GM06990 (cell line): Measurements from ENCODE around the gene SOX14.

Experiments
- DNase-seq: peaks from one replicate; pipeline ENCODE4 v3.0.0-alpha.2; 2011; ENCODE audit not compliant: insufficient read length; ENCODE audit errors: extremely low read depth
- H3K27me3 ChIP-seq: replicated peaks from 2 replicates; pipeline ENCODE4 v1.6.0; 2011; ENCODE audit warnings: low read length; ENCODE audit not compliant: control insufficient read depth, insufficient read depth
- H3K36me3 ChIP-seq: 2 replicates; pipeline ENCODE4 v1.5.1; 2011; ENCODE audit warnings: low read length; ENCODE audit not compliant: control insufficient read depth, insufficient read depth
- H3K4me3 ChIP-seq: replicated peaks from 2 replicates; pipeline ENCODE4 v1.5.1; 2011; ENCODE audit warnings: low read depth, mild to moderate bottlenecking, control low read depth, low read length
- TF ChIP-seq, protein P1 (sequence below): IDR thresholded peaks from 2 replicates; pipeline ENCODE4 v1.5.1; 2011; ENCODE audit warnings: low read length, control low read depth, mild to moderate bottlenecking, inconsistent platforms; ENCODE audit not compliant: insufficient read depth, poor library complexity, severe bottlenecking

SOX14 gene

DNA sequence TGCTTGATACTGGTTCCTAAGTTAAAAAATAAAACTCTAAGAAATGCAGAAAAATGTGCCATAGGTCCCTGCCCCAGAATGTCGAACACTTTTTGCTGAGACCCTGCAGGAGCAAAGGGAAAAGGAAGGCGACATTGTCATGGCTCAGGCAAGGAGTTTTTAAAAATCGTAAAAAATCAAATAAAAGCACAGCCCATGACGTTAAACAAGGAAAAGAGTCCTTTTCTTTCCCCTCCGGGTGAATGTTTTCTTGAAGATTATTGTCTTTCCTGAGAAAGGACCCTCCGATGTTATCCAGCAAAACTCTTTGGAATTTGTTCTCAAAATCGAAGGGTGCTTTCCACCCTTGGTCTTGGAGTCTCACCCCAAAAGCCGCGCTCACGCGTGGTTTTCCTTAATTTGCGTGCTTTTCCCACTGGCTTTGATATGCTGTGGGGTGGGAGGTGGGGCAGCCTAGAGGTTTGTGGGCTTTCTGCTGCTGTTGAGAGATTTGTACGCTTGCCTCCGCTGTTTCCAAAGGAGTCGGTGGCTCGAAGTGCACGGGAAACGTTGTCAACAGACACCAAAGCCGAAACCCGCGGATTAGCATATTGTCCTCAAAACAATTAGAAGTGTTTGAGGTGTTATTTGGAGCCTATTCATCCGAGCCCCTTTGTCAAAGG is 2.9 kb downstream of the SOX14 start:
- peaks cover 7% of the 10 kb centered on the region for H3K27me3 ChIP-seq
- H3K4me3 ChIP-seq, result no peak overlapping the region
- H3K36me3 ChIP-seq, result no peaks in the 10 kb centered on the region
- no peak for DNase-seq
- TF ChIP-seq, protein P1, sequence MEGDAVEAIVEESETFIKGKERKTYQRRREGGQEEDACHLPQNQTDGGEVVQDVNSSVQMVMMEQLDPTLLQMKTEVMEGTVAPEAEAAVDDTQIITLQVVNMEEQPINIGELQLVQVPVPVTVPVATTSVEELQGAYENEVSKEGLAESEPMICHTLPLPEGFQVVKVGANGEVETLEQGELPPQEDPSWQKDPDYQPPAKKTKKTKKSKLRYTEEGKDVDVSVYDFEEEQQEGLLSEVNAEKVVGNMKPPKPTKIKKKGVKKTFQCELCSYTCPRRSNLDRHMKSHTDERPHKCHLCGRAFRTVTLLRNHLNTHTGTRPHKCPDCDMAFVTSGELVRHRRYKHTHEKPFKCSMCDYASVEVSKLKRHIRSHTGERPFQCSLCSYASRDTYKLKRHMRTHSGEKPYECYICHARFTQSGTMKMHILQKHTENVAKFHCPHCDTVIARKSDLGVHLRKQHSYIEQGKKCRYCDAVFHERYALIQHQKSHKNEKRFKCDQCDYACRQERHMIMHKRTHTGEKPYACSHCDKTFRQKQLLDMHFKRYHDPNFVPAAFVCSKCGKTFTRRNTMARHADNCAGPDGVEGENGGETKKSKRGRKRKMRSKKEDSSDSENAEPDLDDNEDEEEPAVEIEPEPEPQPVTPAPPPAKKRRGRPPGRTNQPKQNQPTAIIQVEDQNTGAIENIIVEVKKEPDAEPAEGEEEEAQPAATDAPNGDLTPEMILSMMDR, result no peak

DNA sequence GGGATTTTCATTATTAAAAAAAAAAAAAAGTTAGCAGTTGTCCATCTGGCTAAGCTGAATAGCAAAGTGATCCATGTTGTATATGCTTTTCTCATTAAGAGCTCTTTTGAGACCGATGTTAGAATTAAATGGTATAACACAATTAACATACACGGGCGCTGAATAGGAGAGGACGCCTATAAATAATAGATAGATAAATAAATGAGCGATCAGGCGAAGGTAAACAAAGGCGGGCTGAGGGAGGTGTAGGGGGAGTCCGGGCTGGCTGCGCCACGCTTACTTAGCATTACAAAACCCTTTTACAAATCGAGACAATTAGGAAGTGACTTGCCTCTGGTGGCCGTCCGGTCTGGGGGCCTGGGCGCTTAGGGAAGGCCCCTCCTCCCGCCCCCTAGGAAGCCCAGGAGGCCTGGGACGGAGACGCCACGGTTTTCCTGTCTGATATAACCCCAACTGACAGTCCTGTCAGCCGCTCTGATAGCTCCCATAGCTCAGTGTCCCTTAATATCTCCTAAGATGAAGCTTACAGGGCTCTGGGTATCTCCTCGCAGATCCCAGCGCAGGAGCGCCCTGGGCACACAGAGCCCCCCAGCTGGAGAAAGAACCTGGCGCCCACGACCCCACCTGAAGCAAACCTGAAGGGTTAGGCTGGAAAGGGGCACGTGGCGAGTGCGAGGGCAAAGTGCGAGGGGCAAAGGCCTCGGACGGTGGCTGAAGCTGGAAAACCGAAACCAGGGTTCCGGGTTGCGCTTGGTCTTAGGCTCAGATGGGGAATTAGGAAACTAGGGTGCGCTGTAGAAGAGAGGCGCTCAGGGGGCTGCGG is 3.6 kb downstream of the SOX14 start:
- Histone ChIP-seq H3K36me3 (no peaks in the 10 kb centered on the region), H3K4me3 (no peak overlapping the region), H3K27me3 (peaks cover 7% of the 10 kb centered on the region)
- TF ChIP-seq, protein P1, result no peak
- no peak for DNase-seq

DNA sequence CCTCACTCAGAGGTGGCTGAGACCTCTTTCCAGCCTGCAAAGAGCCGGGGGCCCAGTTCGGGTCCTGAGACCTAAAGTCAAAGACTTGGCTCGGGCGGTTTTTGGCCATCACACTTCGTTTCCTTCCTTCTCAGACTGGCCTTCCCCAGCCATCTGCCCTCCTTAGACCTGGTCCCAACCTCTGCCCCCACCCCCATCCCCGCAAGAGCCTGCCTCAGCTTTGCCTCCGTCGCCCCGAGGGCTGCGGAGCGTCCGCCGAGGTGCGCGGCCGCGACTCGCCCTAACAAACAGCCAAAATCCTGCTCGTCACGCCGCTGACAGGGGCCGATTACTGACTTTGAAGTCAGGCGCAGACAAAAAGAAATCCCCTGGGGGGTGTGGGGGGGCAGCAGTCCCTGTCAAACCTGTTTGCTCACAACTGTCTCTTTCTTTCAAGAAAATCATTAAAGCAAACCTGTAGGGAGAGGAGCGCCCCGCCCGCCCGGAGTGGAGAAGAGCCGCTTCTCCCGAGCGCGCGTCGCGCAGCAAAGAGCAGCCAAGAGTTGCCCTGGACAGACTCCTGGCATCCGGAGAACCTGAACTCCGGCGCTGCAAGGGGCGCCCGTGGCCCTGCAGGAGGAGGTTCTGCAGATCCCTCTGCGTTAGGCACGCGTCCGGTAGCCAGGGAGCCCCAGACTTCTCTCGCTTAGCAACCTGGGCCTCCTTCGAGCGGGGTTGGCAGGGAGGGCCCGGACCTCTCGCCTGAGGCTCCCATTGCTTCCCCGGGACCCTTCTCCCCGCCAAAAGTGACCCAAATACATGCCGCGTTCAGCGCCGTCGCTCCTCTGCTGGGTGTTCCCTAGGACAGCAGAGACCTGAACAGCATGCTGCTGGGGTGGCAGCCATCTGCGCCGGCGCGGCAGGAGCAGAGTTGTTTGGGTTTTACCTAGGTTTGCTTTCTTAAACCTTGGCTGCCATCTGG is 4.5 kb downstream of the SOX14 start:
- Histone ChIP-seq H3K4me3 (no peak overlapping the region), H3K27me3 (peaks cover 5% of the 10 kb centered on the region), H3K36me3 (no peaks in the 10 kb centered on the region)
- DNase-seq, result no peak
- TF ChIP-seq, protein P1, result no peak

DNA sequence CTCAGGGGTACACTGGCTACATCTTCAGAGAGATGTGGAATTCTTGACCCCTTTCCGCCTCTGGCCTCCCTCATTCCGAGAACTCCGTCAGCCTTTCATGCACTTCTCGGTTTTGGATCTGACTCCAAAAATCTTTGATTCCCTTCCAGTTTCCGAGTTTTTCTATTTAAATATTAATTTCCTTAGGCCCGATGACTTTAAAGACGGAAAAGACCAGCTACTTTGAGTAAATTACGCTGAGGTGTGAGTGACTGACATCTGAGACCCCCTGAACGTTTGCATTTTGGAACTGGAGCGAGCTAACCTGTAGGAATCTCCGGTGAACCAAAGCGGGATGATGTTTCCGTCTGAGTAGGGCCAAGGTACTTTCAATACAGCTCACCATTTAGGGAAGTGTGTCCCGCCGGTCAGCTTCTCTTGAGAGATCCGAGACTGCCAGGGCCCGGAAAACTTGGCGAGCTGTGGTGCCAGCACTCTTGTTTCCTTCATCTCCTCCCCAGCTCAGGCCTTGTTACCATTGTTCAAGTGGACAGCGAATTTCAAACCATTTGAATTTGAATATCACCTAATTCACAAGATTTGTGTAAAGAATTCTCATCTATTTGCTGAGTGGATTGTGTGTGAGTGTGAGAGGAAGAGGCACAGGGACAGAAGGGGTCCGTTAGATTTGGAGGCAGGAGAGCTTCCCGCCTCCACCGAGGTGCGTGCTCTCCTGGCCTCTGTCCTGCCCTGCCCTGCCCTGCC is 5.4 kb downstream of the SOX14 start:
- Histone ChIP-seq H3K27me3 (peaks cover 5% of the 10 kb centered on the region), H3K4me3 (no peak overlapping the region), H3K36me3 (no peaks in the 10 kb centered on the region)
- TF ChIP-seq, protein P1, result no peak
- DNase-seq, result no peak
